ENCODE results near the gene TNFRSF8. TPM values are rescaled to one million over a fixed set of nuclear protein-coding genes. Genes with fewer than 3 reads are reported as not detected.

The TNFRSF8 gene
- total RNA-seq, 1 experiment from 2014 or later = 2.9 TPM

GRCh38 chr1:12073796-12074195 lies 10.7 kb downstream of the TNFRSF8 start:
- Histone ChIP-seq H2BK20ac (ENCODE audit: low read depth, low read length, poor library complexity, severe bottlenecking) (no peak overlapping the region), H2BK5ac (ENCODE audit: insufficient read length, low read length) (no peak overlapping the region), H3K79me1 (ENCODE audit: insufficient read depth, low read depth, low read length, poor library complexity, severe bottlenecking) (no peaks in the 10 kb centered on the region), H3K79me2 (ENCODE audit: insufficient read depth, low read length) (peaks cover 1% of the 10 kb centered on the region; the same call in 1 of the 2 replicates), H3K23ac (ENCODE audit: insufficient read length, low read depth, low read length) (no peak overlapping the region), H3K9ac (ENCODE audit: extremely low read depth, insufficient read length, low read length) (no peak overlapping the region), H2AFZ (ENCODE audit: low read length) (no peak overlapping the region), H3K4me2 (ENCODE audit: insufficient read depth, insufficient read length, low read length) (no peak overlapping the region), H3K56ac (ENCODE audit: insufficient read length, low read depth, low read length) (no peak overlapping the region), H2BK12ac (ENCODE audit: insufficient read length, low read depth, low read length) (no peak overlapping the region), H4K91ac (ENCODE audit: insufficient read length, low read depth, low read length) (no peak overlapping the region), H2BK15ac (ENCODE audit: low read depth, low read length) (0 out of 2 replicates have a peak overlapping the region, but pooled peaks have one; percentile 26), H2BK120ac (ENCODE audit: low read depth, low read length, poor library complexity, severe bottlenecking) (no peak overlapping the region), H3K9me3 (ENCODE audit: control insufficient read depth, low read depth, low read length) (no peaks in the 10 kb centered on the region), H3K23me2 (ENCODE audit: insufficient read length, low read depth, low read length, poor library complexity, severe bottlenecking) (peaks cover 2% of the 10 kb centered on the region), H3K27me3 (ENCODE audit: insufficient read depth, low read length) (no peaks in the 10 kb centered on the region), H4K5ac (ENCODE audit: insufficient read length, low read depth, low read length) (no peak overlapping the region), H4K20me1 (ENCODE audit: control insufficient read depth, insufficient read depth, insufficient read length) (peaks cover 3% of the 10 kb centered on the region), H3K14ac (ENCODE audit: insufficient read depth, low read length) (no peak overlapping the region), H4K8ac (replicated peaks; ENCODE audit: insufficient read length, low read depth, low read length) (no peak overlapping the region), H3T11ph (ENCODE audit: low read length) (no peak overlapping the region), H3K27ac (ENCODE audit: insufficient read length, low read depth, low read length) (no peak overlapping the region), H3K4me1 (ENCODE audit: insufficient read depth, low read length) (peaks cover 2% of the 10 kb centered on the region; the same call in 1 of the 2 replicates), H2AK5ac (ENCODE audit: insufficient read length, low read length) (no peak overlapping the region), H3K18ac (ENCODE audit: insufficient read length, low read depth, low read length) (no peak overlapping the region), H3K4ac (ENCODE audit: low read depth, low read length) (no peak overlapping the region)
- Mint-ChIP-seq H3K27ac (no peak overlapping the region), H3K9me3 (no peaks in the 10 kb centered on the region; a peak in 1 of 5 replicates), H3K36me3 (ENCODE audit: insufficient read depth in 1 of 3, low read depth in 3 of 3) (peaks cover 0 to 4% (median 0%) of the 10 kb centered on the region in 3 experiments; a peak in 2 of 7 replicates), H3K4me3 (no peak overlapping the region), H3K27me3 (ENCODE audit: low read depth) (peaks cover 7% of the 10 kb centered on the region), H3K4me1 (peaks cover 32 to 52% of the 10 kb centered on the region in 2 experiments)
- no peak for DNase-seq
- TF ChIP-seq CTCF (conservative IDR thresholded peaks at IDR 0.05) = no peak
- no CpG with 5 or more reads among the region's 15 CpGs for WGBS (ENCODE audit: extremely low coverage, insufficient read length, low lambda C conversion rate)
